SK-N-SH (cell line): ENCODE results near the gene RAD51B.

ENCODE experiments used
- TF ChIP-seq, protein P1 (sequence below): IDR thresholded peaks from 2 replicates; pipeline ENCODE4 v1.4.0; 2012; ENCODE audit warnings: low read depth
- TF ChIP-seq, protein P2 (sequence below): IDR thresholded peaks from 2 replicates; pipeline ENCODE4 v1.4.0; 2012; ENCODE audit warnings: low read depth, borderline replicate concordance

DNA sequence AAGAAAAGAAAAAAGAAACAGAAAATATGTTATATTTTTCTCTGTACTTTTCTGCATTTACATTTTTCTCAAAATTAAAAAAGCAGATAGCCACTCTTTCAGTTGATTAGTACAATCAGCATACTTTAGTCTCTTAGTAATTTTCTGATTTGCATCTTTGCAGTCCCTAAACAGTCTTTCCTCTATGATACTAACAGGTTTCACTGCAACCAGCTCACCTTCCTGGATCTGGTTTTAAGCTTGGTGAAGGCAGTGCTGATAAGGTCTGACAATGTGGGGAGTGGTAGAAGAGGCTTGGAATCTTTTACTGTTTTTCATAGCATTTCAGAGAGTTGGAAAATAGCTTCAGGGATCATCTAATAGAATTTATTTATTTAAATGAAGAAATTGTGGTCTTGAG is 515.7 kb downstream of the RAD51B start:
- TF ChIP-seq, protein P1, sequence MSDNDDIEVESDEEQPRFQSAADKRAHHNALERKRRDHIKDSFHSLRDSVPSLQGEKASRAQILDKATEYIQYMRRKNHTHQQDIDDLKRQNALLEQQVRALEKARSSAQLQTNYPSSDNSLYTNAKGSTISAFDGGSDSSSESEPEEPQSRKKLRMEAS, result no peak
- TF ChIP-seq, protein P2, sequence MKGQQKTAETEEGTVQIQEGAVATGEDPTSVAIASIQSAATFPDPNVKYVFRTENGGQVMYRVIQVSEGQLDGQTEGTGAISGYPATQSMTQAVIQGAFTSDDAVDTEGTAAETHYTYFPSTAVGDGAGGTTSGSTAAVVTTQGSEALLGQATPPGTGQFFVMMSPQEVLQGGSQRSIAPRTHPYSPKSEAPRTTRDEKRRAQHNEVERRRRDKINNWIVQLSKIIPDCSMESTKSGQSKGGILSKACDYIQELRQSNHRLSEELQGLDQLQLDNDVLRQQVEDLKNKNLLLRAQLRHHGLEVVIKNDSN, result no peak
